Keratinocyte (primary cell): ENCODE measurements around the gene CACHD1. TPM values are rescaled to one million over a fixed set of nuclear protein-coding genes. Genes with fewer than 3 reads are reported as not detected.
A peak's percentile ranks its signal among the peaks of the same experiment; 100 is the strongest.

Source experiments
- DNase-seq: peaks from one replicate; pipeline ENCODE4 v3.0.0-alpha.2; 2011; ENCODE audit warnings: low read depth, missing footprints, low spot score
- FAIRE-seq: peaks from 2 replicates; lab custom pipeline; 2011; peaks lifted over from hg19 to GRCh38; lab: Jason Lieb, UNC
- H2AFZ ChIP-seq: 2 replicates; pipeline ENCODE4 v1.6.0; 2012; ENCODE audit warnings: low read length, control low read depth, inconsistent platforms; ENCODE audit not compliant: control insufficient read depth
- H3K27ac ChIP-seq: 2 replicates; pipeline ENCODE4 v1.5.1; 2011; ENCODE audit warnings: low read length; ENCODE audit not compliant: control insufficient read depth, insufficient read depth
- H3K27me3 ChIP-seq: 3 replicates; pipeline ENCODE4 v1.6.0; 2011; ENCODE audit warnings: low read length; ENCODE audit not compliant: control insufficient read depth, insufficient read depth; ENCODE audit errors: extremely low read depth
- H3K36me3 ChIP-seq, 2 experiments: 2 replicates in 1 of 2; 3 replicates in 1 of 2; pipeline ENCODE4 v1.5.1; 2011; ENCODE audit warnings: low read length in 2 of 2, mild to moderate bottlenecking in 1 of 2; ENCODE audit not compliant: control insufficient read depth in 2 of 2, insufficient read depth in 2 of 2; ENCODE audit errors: extremely low read depth in 1 of 2
- H3K4me1 ChIP-seq: 3 replicates; pipeline ENCODE4 v1.5.1; 2011; ENCODE audit warnings: low read length; ENCODE audit not compliant: control insufficient read depth, insufficient read depth; ENCODE audit errors: extremely low read depth
- H3K4me2 ChIP-seq: 3 replicates; pipeline ENCODE4 v1.6.0; 2011; ENCODE audit warnings: low read depth, low read length; ENCODE audit not compliant: control insufficient read depth, insufficient read depth; ENCODE audit errors: extremely low read depth
- H3K4me3 ChIP-seq, 3 experiments: fragments of 200-600 bp in 1 of 3; sonication (generic) in 1 of 3; 2 replicates in 2 of 3; 3 replicates in 1 of 3; pipeline ENCODE4 v1.5.1; 2011 to 2016; ENCODE audit warnings: low read length in 3 of 3, mild to moderate bottlenecking in 3 of 3, control low read depth in 2 of 3, inconsistent platforms in 1 of 3, low read depth in 1 of 3, mixed read lengths in 1 of 3, mixed run types in 1 of 3, moderate library complexity in 1 of 3; ENCODE audit not compliant: control insufficient read depth in 2 of 3, insufficient read depth in 2 of 3; ENCODE audit errors: extremely low read depth in 1 of 3
- H3K79me2 ChIP-seq: 2 replicates; pipeline ENCODE4 v1.6.0; 2012; ENCODE audit warnings: low read length; ENCODE audit not compliant: control insufficient read depth, insufficient read depth
- H3K9ac ChIP-seq: 3 replicates; pipeline ENCODE4 v1.6.0; 2011; ENCODE audit warnings: low read length; ENCODE audit not compliant: control insufficient read depth, insufficient read depth; ENCODE audit errors: extremely low read depth
- H3K9me1 ChIP-seq: 3 replicates; pipeline ENCODE4 v1.6.0; 2011; ENCODE audit warnings: low read length; ENCODE audit not compliant: control insufficient read depth, insufficient read depth; ENCODE audit errors: extremely low read depth
- H3K9me3 ChIP-seq: 2 replicates; pipeline ENCODE4 v1.5.1; 2012; ENCODE audit warnings: low read depth, low read length; ENCODE audit not compliant: control insufficient read depth
- H4K20me1 ChIP-seq: 3 replicates; pipeline ENCODE4 v1.6.0; 2011; ENCODE audit warnings: low read length; ENCODE audit not compliant: control insufficient read depth, insufficient read depth; ENCODE audit errors: extremely low read depth
- EZH2 ChIP-seq: IDR thresholded peaks from one replicate; pipeline ENCODE4 v1.6.1; 2012; ENCODE audit warnings: inconsistent platforms, mild to moderate bottlenecking, low read length, moderate library complexity
- dilution Hi-C: fragments of 300-500 bp; cut with MboI; formaldehyde crosslinking; loops from one replicate; pipeline ENCODE4 v1.7.0; 2020; ENCODE audit warnings: low sequenced_read_pairs; ENCODE audit not compliant: extremely low pct_ligation_motif_present
- polyA plus RNA-seq, 5 experiments: library from polyadenylated mRNA; depleted of rRNA in 3 of 5; stranded (reverse) in 3 of 5; stranded (forward) in 1 of 5; unstranded in 1 of 5; fragments of >200 nt; gene quantifications; 1 replicate in 1 of 5; 2 replicates in 3 of 5; 3 replicates in 1 of 5; pipeline versions ENCODE4 v1.2.1 to v1.2.3, GENCODE V29; 2011 to 2012; ENCODE audit warnings: missing spikeins in 2 of 5, low read depth in 1 of 5, low replicate concordance in 1 of 5
- TF ChIP-seq, protein P1 (sequence below), 3 experiments: IDR thresholded peaks in 1 of 3; conservative IDR thresholded peaks in 1 of 3; optimal IDR thresholded peaks in 1 of 3; 2 replicates in 2 of 3; 3 replicates in 1 of 3; pipeline versions ENCODE3 to v1.5.1; 2011; ENCODE audit warnings: low read length in 3 of 3, mild to moderate bottlenecking in 3 of 3, moderate library complexity in 2 of 3, control low read depth in 1 of 3, inconsistent platforms in 1 of 3; ENCODE audit not compliant: insufficient read depth in 2 of 3; ENCODE audit errors: extremely low read depth in 1 of 3

Gene CACHD1
- polyA plus RNA-seq, 1 donor (not counting 4 experiments of a cell fraction or from before 2014, with no cell fraction given) = 2.4 TPM

DNA sequence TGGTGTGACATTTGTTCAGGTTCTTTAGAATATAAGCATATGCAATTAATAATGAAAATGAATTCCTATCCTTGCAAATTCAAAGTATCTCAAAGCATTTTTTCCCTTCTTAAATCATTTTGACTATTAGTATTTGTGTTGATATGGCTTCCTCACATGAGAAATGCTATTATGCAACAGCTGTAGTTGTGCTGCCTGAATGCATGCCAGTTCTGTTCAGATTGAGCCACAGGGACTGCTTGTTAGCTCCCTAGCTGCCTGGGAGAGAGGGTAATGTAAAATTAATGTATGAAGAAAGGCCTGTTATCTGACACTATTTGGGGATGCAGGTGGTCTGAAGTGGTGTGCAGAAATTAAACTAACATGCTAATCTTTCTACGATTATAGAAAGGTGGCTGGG is 45.5 kb downstream of the CACHD1 start:
- no peak overlapping the region for H3K4me2 ChIP-seq
- H3K9ac ChIP-seq = no peak overlapping the region
- no peak overlapping the region for H3K27ac ChIP-seq
- DNase-seq (no peak), FAIRE-seq (no peak)
- H3K4me3 ChIP-seq = no peak overlapping the region
- H3K9me1 ChIP-seq = no peaks in the 10 kb centered on the region
- no peak overlapping the region for H2AFZ ChIP-seq
- H3K36me3 ChIP-seq = no peaks in the 10 kb centered on the region
- H4K20me1 ChIP-seq = no peaks in the 10 kb centered on the region
- no peaks in the 10 kb centered on the region for H3K79me2 ChIP-seq
- H3K9me3 ChIP-seq = no peaks in the 10 kb centered on the region
- dilution Hi-C loops = no loop called here
- H3K27me3 ChIP-seq = no peaks in the 10 kb centered on the region
- TF ChIP-seq, protein P1, sequence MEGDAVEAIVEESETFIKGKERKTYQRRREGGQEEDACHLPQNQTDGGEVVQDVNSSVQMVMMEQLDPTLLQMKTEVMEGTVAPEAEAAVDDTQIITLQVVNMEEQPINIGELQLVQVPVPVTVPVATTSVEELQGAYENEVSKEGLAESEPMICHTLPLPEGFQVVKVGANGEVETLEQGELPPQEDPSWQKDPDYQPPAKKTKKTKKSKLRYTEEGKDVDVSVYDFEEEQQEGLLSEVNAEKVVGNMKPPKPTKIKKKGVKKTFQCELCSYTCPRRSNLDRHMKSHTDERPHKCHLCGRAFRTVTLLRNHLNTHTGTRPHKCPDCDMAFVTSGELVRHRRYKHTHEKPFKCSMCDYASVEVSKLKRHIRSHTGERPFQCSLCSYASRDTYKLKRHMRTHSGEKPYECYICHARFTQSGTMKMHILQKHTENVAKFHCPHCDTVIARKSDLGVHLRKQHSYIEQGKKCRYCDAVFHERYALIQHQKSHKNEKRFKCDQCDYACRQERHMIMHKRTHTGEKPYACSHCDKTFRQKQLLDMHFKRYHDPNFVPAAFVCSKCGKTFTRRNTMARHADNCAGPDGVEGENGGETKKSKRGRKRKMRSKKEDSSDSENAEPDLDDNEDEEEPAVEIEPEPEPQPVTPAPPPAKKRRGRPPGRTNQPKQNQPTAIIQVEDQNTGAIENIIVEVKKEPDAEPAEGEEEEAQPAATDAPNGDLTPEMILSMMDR (optimal IDR thresholded peaks at IDR 0.05 in 1 of 3, IDR thresholded peaks at IDR 0.05 in 1 of 3, conservative IDR thresholded peaks at IDR 0.05 in 1 of 3; ENCODE audit: extremely low read depth in 1 of 3, insufficient read depth in 2 of 3, low read length in 3 of 3) = no peak
- no peak for TF ChIP-seq EZH2
- peaks cover 12% of the 10 kb centered on the region for H3K4me1 ChIP-seq

DNA sequence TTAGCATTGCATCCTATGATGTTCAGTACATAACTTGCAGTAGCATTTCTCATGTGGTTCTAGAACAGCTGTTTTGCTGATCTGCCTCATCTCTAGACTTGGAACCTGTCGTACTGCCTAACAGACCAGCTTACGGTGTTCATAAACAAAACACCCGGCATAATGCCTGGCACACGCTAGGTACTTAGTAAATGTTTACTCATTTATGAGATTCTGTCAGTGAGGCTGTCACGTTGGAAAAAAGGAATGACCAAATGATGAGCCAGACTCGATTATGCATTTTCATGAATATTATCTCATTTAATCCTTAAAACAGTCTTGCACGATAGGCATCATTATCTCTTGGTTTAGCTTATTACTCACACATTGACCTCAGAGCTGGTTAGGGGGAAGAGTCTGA is 46.4 kb downstream of the CACHD1 start:
- Histone ChIP-seq H3K4me1 (peaks cover 12% of the 10 kb centered on the region), H4K20me1 (no peaks in the 10 kb centered on the region), H3K36me3 (no peaks in the 10 kb centered on the region), H3K4me2 (no peak overlapping the region), H3K9me3 (no peaks in the 10 kb centered on the region), H3K9ac (no peak overlapping the region), H3K27ac (no peak overlapping the region), H3K9me1 (no peaks in the 10 kb centered on the region), H3K27me3 (no peaks in the 10 kb centered on the region), H3K4me3 (no peak overlapping the region), H3K79me2 (no peaks in the 10 kb centered on the region), H2AFZ (no peak overlapping the region)
- no peak for TF ChIP-seq EZH2
- TF ChIP-seq, protein P1 (optimal IDR thresholded peaks at IDR 0.05 in 1 of 3, IDR thresholded peaks at IDR 0.05 in 1 of 3, conservative IDR thresholded peaks at IDR 0.05 in 1 of 3; ENCODE audit: extremely low read depth in 1 of 3, insufficient read depth in 2 of 3, low read length in 3 of 3) = no peak
- DNase-seq (peak; percentile 15), FAIRE-seq (peak; percentile 62)
- dilution Hi-C loops = no loop called here
